HG03442 (cell line): ENCODE data around the gene TECPR1.

Experiments
- ATAC-seq: cut with Tn5 transposase; IDR thresholded peaks from one replicate; pipeline ENCODE4 v1.9.1; 2021; ENCODE audit warnings: mild to moderate bottlenecking, moderate library complexity; ENCODE audit not compliant: unreplicated experiment

Gene TECPR1

GRCh38 chr7:98283887-98284222 lies 31.8 kb upstream of the TECPR1 start:
- ATAC-seq, result no peak

GRCh38 chr7:98283127-98283886 lies 31.3 kb upstream of the TECPR1 start:
- ATAC-seq, result no peak

DNA sequence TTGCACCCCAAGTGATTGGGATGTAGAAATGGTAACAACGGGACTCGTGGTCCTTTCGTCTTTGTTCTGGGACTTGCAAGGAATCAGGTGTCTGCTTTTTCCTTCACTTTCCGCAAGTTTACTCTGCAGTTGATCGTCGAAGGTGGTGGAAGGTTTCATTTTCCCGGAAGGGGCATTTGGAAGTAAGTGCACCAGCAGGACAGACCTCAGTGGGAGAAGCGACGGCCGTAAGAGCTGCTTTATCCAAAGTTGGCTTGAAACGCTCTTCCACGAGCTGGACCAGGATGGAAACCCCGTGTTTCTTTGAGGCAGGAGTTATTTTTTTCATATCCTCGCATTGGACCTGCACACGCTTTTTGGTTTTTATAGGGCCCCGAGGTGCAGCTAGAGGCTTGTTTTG lies 30.7 kb upstream of the TECPR1 start:
- no peak for ATAC-seq

GRCh38 chr7:98281757-98282606 lies 29.9 kb upstream of the TECPR1 start:
- peak; percentile 38 for ATAC-seq

- ATAC-seq, result peak; percentile 78
These were observed 29.0 kb upstream of the TECPR1 start, which contains the start of gene BRI3 for GRCh38 chr7:98280791-98281756. Gene BRI3 (plus strand): TSS chr7:98281686. CDS start chr7:98281796, 110 bp downstream.

DNA sequence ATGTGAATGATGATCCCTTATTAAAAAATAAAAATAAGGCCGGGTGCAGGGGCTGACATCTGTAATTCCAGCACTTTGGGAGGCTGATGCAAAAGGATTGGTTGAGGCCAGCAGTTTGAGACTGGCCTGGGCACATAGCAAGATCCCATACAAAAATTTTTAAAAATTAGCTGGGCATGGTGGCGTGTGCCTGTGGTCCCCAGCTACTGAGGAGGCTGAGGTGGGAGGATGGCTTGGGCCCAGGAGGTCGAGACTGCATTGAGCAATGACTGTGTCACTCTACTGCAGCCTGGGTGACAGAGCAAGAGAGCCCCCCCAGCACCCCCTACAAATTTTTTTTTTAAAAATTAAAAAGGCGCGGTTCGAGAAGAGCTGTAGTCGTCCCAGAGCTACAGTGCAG lies 28.3 kb upstream of the TECPR1 start:
- no peak for ATAC-seq

- no peak for ATAC-seq
These were observed 26.9 kb upstream of the TECPR1 start for GRCh38 chr7:98278936-98279335.

GRCh38 chr7:98278408-98278807 lies 26.4 kb upstream of the TECPR1 start:
- no peak for ATAC-seq

GRCh38 chr7:98276241-98276761 lies 24.3 kb upstream of the TECPR1 start:
- no peak for ATAC-seq

GRCh38 chr7:98267303-98267702 lies 15.3 kb upstream of the TECPR1 start:
- ATAC-seq, result no peak

DNA sequence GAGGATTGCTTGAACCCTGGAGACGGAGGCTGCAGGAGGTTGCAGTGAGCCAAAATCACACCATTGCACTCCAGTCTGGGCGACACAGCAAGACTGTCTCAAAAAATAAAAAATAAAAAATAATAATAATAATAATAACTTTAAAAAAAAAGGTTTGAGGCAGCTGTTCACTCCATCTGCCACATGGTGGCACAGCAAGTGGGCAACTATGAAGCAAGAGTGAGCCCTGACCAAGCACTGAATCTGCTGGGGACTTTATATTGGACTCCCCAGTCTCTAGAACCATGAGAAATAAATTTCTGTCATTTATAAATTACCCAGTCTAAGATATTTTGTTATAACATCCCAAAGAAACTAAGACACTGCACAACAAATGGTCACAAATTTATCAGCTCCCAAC lies 14.8 kb upstream of the TECPR1 start:
- ATAC-seq, result no peak

- no peak for ATAC-seq
These were observed 13.8 kb upstream of the TECPR1 start for GRCh38 chr7:98265841-98266271.

GRCh38 chr7:98257701-98258100 lies 5.7 kb upstream of the TECPR1 start:
- ATAC-seq, result no peak

DNA sequence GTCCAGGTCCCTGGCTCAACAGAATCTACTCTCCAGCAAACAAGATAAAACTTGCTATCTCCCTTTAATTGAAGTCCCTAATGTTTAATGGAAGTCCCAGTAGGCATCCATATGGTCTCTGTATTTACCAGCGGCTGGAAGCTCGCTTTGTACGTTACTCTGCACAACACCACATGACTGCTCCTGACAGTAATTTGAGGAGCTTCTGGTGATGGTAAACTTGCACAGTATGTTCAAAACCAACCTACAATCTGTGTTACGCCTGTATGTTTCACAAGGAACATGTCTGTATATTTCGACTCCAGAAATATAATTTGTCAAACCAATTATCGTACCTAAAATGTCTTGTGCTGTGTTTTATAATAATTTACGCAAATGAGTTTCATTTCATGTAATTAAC lies 4.4 kb upstream of the TECPR1 start:
- no peak for ATAC-seq

DNA sequence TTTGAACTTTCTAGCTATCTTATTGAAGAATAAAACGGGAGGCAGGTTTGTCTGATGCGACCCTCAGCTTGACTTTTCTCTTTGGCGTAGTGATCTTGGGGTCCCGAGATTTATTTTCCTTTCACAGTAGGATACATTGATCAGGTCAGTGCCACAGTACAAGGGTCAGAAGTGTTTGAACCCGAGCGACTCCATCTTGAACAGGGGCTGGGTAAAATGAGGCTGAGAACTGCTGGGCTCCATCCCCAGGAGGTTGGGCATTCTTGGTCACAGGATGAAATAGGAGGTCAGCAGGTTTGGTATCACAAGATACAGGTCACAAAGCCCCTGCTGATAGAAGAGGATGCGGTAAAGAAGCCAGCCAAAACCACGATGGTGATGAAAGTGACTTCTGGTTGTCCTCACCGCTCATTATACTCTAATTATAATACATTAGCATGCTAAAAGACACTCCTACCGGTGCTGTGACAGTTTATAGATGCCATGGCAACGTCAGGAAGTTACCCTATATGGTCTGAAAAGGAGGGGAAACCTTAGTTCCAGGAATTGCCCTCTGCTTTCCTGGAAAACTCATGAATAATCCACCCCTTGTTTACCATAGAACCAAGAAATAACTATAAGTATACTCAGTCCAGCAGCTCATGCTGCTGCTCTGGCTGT lies 3.0 kb upstream of the TECPR1 start:
- ATAC-seq, result no peak

GRCh38 chr7:98254516-98254915 lies 2.5 kb upstream of the TECPR1 start:
- ATAC-seq, result no peak

DNA sequence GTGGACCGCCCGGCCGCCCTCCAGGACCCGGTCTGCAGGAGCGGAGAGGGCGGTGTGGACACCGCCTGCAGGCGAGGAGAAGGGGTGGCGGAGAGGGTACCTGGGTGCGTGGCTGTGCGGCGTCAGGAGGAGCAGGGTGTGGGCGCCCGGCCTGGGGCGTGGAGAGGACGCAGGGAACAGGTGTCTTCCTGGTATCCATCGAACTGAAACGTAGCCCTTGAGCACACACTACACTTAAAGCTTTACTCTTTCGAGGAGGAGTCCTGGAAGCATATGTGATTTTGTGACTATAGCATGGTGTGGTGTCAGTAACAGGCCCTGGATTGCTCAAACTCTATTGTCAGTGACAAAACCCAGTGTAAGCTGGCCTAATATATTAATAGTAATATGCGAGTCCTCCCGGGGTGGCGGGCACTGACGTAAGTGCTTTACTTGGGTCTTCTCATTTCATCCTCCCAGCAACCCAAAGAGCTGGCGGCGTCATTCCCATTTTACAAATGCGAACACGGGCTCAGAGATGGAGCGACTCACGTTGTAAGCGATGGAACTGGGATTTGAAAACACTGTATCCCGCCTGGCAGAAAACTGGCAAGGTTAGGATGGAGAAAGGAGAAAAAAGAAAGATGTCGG lies 508 bp upstream of the TECPR1 start:
- ATAC-seq, result peak; percentile 25

DNA sequence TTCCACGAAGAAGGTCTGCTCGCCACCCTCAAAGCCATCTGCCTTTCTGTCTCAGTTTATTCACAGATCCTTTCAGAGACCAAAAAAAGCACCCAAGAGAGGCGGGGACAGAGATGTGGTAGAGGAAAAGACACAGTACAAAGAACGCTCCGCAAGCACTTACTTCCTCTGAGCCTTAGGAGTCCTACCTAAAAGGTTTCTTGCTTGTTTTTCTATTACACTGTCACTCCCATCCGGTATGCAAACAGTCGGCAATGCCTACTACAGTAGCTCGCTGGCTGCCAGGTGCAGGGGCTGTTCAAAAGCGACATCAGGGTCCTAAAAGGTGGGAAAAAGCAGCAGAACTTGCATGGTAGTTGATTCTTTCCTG lies 816 bp downstream of the TECPR1 start:
- ATAC-seq, result peak; percentile 21

DNA sequence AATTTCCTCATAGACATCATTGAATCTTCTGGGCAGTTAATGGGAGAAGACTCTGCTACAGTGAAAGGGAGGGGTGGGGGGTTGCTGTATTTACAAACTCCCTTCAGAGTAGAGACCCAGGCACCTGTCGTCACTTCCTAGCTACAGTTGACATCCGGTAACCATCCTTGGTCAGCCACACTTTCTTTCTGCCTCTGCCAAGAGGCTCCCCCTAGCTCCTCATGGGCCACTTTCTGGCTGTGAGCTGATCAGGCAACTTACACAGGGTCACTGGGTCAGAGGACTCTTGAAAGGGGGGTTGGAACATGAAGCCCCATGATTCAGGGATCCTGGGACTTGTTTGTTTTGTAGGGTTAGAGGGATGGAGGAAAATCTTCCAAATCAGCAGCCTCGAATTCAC lies 1.2 kb downstream of the TECPR1 start:
- ATAC-seq, result no peak

GRCh38 chr7:98249106-98249505 lies 2.9 kb downstream of the TECPR1 start:
- ATAC-seq, result no peak
